Activated T-cell treated with anti-CD3 and anti-CD28 coated beads, Interleukin-2, amount 50 U/mL, for 4 hours (primary cell): ENCODE results near the gene LCE3E. TPM values are rescaled to one million over a fixed set of nuclear protein-coding genes. Genes with fewer than 3 reads are reported as not detected.
"Not testable (repeated sequence)": the region's sequence is repeated elsewhere in the genome, so short reads cannot be mapped to it uniquely, and the experiment has no call there.

ENCODE experiments used
- ATAC-seq, 2 donors: fragments of 200-7000 bp; cut with Tn5 transposase; one replicate each; pipeline ENCODE4 v1.10.0; 2021
- DNase-seq: peaks from one replicate; pipeline ENCODE4 v3.0.0-alpha.2; 2020
- H3K27me3 Mint-ChIP-seq: one replicate; pipeline ENCODE4 v1.8.0; 2021; ENCODE audit warnings: low read depth, mixed read lengths
- H3K36me3 Mint-ChIP-seq: one replicate; pipeline ENCODE4 v1.8.0; 2022; ENCODE audit warnings: mixed read lengths; ENCODE audit not compliant: insufficient read depth
- H3K4me1 Mint-ChIP-seq: one replicate; pipeline ENCODE4 v1.8.0; 2021; ENCODE audit warnings: low read depth, mixed read lengths
- H3K4me3 Mint-ChIP-seq: one replicate; pipeline ENCODE4 v1.8.0; 2021; ENCODE audit warnings: mild to moderate bottlenecking, moderate library complexity, mixed read lengths
- H3K9me3 Mint-ChIP-seq: one replicate; pipeline ENCODE4 v1.8.0; 2021; ENCODE audit warnings: mixed read lengths
- total RNA-seq, 3 donors: library from RNA; stranded (reverse); gene quantifications; one replicate each; pipeline ENCODE4 v1.2.1, GENCODE V29; 2021

The LCE3E gene, protein sequence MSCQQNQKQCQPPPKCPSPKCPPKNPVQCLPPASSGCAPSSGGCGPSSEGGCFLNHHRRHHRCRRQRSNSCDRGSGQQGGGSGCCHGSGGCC
- not detected for total RNA-seq

GRCh38 chr1:152566681-152567080 lies at the start of gene LCE3E:
TSS of gene LCE3E (minus strand) at chr1:152566780. CDS start at chr1:152566208, 572 bp downstream.
- ATAC-seq = no peak
- H3K4me1 Mint-ChIP-seq = no peaks in the 10 kb centered on the region
- peaks cover 20% of the 10 kb centered on the region for H3K9me3 Mint-ChIP-seq
- H3K27me3 Mint-ChIP-seq = peaks cover 13% of the 10 kb centered on the region
- H3K4me3 Mint-ChIP-seq = no peak within 1 kb of the TSS
- H3K36me3 Mint-ChIP-seq = no peaks in the 10 kb centered on the region
- no peak for DNase-seq

- Mint-ChIP-seq H3K4me3 (no peak within 1 kb of the TSS), H3K27me3 (no peaks in the 10 kb centered on the region), H3K4me1 (no peaks in the 10 kb centered on the region), H3K9me3 (peaks cover 8% of the 10 kb centered on the region), H3K36me3 (no peaks in the 10 kb centered on the region)
- no peak for ATAC-seq
- no peak for DNase-seq
Observed at GRCh38 chr1:152613511-152613910, 46.9 kb upstream of the LCE3E start, which contains the start of gene LCE3B. TSS of gene LCE3B (plus strand) at chr1:152613811. CDS start at chr1:152613811, 0 bp downstream.

GRCh38 chr1:152599934-152600333 lies 33.4 kb upstream of the LCE3E start, which contains the start of gene LCE3C:
TSS of gene LCE3C (plus strand) at chr1:152600234. CDS start at chr1:152600732, 498 bp downstream.
- no peaks in the 10 kb centered on the region for H3K36me3 Mint-ChIP-seq
- no peak within 1 kb of the TSS for H3K4me3 Mint-ChIP-seq
- no peaks in the 10 kb centered on the region for H3K4me1 Mint-ChIP-seq
- no peaks in the 10 kb centered on the region for H3K9me3 Mint-ChIP-seq
- ATAC-seq = no peak
- DNase-seq = no peak
- H3K27me3 Mint-ChIP-seq = no peaks in the 10 kb centered on the region

DNA sequence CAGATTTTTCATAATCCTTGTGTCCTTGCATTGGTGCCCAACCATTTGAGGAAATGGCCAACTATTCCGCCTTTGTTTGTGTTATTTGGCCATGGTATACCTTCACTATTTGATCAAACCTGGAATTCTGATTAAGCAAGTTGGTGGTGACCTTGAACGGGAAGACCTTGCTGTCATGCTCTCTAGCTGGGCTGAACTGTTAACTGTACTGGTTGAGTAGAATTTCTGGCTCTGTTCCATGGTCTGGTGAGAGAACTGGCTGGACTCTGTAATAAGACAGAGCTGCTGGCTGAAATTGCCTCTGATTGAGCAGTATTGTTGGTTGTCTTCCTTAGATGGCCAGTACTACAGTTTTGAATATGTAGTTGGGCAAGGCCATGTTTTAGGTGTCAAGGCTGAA lies 30.4 kb upstream of the LCE3E start:
- no peak for DNase-seq
- no peaks in the 10 kb centered on the region for H3K4me1 Mint-ChIP-seq
- H3K36me3 Mint-ChIP-seq = no peaks in the 10 kb centered on the region
- no peaks in the 10 kb centered on the region for H3K9me3 Mint-ChIP-seq
- H3K4me3 Mint-ChIP-seq = no peak overlapping the region
- H3K27me3 Mint-ChIP-seq = no peaks in the 10 kb centered on the region
- no peak for ATAC-seq

GRCh38 chr1:152585586-152585985 lies 19.0 kb upstream of the LCE3E start:
- peaks cover 1% of the 10 kb centered on the region for H3K27me3 Mint-ChIP-seq
- H3K36me3 Mint-ChIP-seq = no peaks in the 10 kb centered on the region
- H3K4me1 Mint-ChIP-seq = no peaks in the 10 kb centered on the region
- DNase-seq = no peak
- no peaks in the 10 kb centered on the region for H3K9me3 Mint-ChIP-seq
- H3K4me3 Mint-ChIP-seq = no peak overlapping the region
- no peak for ATAC-seq

DNA sequence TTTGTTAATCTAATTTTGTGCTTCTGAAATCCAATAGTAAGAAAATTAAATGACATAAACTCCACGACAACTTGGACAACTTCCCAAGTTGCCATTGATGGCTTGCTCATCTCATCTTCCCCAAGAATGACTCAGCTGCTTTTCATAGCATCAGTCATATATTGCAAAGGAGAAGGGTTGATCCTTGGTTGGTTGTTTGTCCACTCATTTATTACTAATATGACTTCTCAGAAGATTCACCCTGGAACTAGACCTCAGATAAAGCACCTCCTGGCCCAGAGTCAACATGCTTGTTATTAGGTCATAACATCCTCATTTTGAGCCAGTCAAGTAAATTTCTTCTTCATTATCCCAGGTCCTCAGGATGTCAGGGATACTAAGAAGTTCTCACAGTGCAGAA lies 16.1 kb upstream of the LCE3E start:
- H3K27me3 Mint-ChIP-seq = peaks cover 13% of the 10 kb centered on the region
- no peaks in the 10 kb centered on the region for H3K9me3 Mint-ChIP-seq
- no peak for ATAC-seq
- H3K4me3 Mint-ChIP-seq = no peak overlapping the region
- DNase-seq = no peak
- H3K36me3 Mint-ChIP-seq = no peaks in the 10 kb centered on the region
- H3K4me1 Mint-ChIP-seq = no peaks in the 10 kb centered on the region

DNA sequence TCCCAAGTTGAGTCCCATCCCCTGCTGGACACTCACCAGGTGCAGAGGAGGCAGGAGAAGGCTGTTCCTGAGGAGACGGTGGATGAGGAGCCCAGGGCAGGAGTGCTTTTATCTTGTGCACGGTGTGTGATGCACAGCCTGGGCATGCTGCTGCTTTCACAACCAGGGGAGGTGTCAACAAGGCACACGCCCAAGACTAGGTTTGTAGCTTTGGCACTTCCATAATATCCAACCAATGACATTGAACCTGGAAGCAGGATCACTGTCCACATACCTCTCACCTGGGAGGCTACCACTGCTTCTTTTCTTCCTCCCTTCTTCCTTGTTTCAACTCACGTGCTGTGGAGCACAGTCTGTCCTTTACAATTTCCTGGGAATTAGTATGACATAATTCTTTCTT lies 13.9 kb upstream of the LCE3E start, which contains the start of gene LCE3D:
TSS of gene LCE3D (minus strand) at position 84 of the 400 bp plus-strand sequence. CDS start 580 bp downstream, outside the sequence.
- H3K27me3 Mint-ChIP-seq = peaks cover 22% of the 10 kb centered on the region
- no peaks in the 10 kb centered on the region for H3K36me3 Mint-ChIP-seq
- no peak for DNase-seq
- no peak for ATAC-seq
- H3K4me3 Mint-ChIP-seq = no peak within 1 kb of the TSS
- H3K9me3 Mint-ChIP-seq = no peaks in the 10 kb centered on the region
- no peaks in the 10 kb centered on the region for H3K4me1 Mint-ChIP-seq

GRCh38 chr1:152579526-152579925 lies 12.9 kb upstream of the LCE3E start:
- not testable (repeated sequence) for DNase-seq, H3K36me3 Mint-ChIP-seq, ATAC-seq, H3K9me3 Mint-ChIP-seq, H3K4me1 Mint-ChIP-seq, H3K4me3 Mint-ChIP-seq
- peaks cover 22% of the 10 kb centered on the region for H3K27me3 Mint-ChIP-seq

GRCh38 chr1:152577168-152577567 lies 10.6 kb upstream of the LCE3E start:
- no peaks in the 10 kb centered on the region for H3K4me1 Mint-ChIP-seq
- H3K27me3 Mint-ChIP-seq = peaks cover 33% of the 10 kb centered on the region
- H3K36me3 Mint-ChIP-seq = no peaks in the 10 kb centered on the region
- no peaks in the 10 kb centered on the region for H3K9me3 Mint-ChIP-seq
- no peak overlapping the region for H3K4me3 Mint-ChIP-seq
- DNase-seq (no peak), ATAC-seq (no peak)

DNA sequence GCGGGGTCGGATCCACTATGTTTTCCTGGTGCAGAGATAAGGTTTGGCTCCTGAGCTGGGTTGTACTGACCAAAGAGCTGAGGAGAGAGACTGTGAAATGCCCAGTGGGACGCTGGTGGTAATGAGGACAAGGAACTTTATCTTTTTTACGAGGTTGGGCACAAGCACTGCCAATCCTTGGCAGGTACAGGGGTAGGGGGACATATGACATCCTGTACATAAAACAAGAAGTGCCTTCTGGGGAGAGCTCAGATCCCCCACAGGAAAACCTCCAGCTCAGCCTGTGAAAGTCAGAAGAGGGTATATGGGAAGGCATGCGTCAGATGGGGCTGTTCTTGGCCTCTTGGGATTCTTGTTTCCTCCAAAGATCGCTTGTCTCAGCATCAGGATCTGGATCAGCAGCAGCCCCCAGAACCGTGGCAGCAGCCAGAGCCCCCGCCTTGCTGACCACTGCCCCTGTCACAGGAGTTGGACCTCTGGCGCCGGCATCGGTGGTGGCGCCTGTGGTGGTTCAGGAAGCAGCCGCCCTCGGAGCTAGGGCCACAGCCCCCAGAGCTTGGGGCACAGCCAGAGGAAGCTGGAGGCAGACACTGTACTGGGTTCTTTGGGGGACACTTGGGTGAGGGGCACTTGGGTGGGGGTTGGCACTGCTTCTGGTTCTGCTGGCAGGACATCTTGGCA lies 905 bp downstream of the LCE3E start:
- Mint-ChIP-seq H3K9me3 (peaks cover 17% of the 10 kb centered on the region), H3K36me3 (no peaks in the 10 kb centered on the region), H3K27me3 (peaks cover 9% of the 10 kb centered on the region), H3K4me3 (no peak overlapping the region), H3K4me1 (no peaks in the 10 kb centered on the region)
- DNase-seq (no peak), ATAC-seq (no peak)

- Mint-ChIP-seq H3K27me3 (peaks cover 9% of the 10 kb centered on the region), H3K36me3 (no peaks in the 10 kb centered on the region), H3K4me3 (no peak overlapping the region), H3K9me3 (peaks cover 15% of the 10 kb centered on the region), H3K4me1 (no peaks in the 10 kb centered on the region)
- DNase-seq (no peak), ATAC-seq (no peak)
Observed at GRCh38 chr1:152565115-152565514, 1.5 kb downstream of the LCE3E start.

- H3K4me3 Mint-ChIP-seq, DNase-seq, ATAC-seq, H3K9me3 Mint-ChIP-seq, H3K36me3 Mint-ChIP-seq, H3K4me1 Mint-ChIP-seq, H3K27me3 Mint-ChIP-seq: not testable (repeated sequence)
Observed at GRCh38 chr1:152548358-152548757, 18.2 kb downstream of the LCE3E start.

- H3K4me1 Mint-ChIP-seq = no peaks in the 10 kb centered on the region
- no peak for ATAC-seq
Observed at GRCh38 chr1:152546704-152547103, 19.9 kb downstream of the LCE3E start.

GRCh38 chr1:152543820-152544219 lies 22.8 kb downstream of the LCE3E start:
- ATAC-seq = no peak
- peaks cover 6% of the 10 kb centered on the region for H3K27me3 Mint-ChIP-seq
- H3K4me3 Mint-ChIP-seq = no peak overlapping the region
- no peaks in the 10 kb centered on the region for H3K4me1 Mint-ChIP-seq
- H3K36me3 Mint-ChIP-seq = no peaks in the 10 kb centered on the region
- no peak for DNase-seq
- H3K9me3 Mint-ChIP-seq = peaks cover 4% of the 10 kb centered on the region

More at GRCh38 chr1:152546704-152547103, 19.9 kb downstream of the LCE3E start:
- H3K4me3 Mint-ChIP-seq = no peak overlapping the region
- peaks cover 1% of the 10 kb centered on the region for H3K27me3 Mint-ChIP-seq
- no peaks in the 10 kb centered on the region for H3K36me3 Mint-ChIP-seq
- H3K9me3 Mint-ChIP-seq = peaks cover 4% of the 10 kb centered on the region
- DNase-seq = no peak

GRCh38 chr1:152539901-152540300 lies 26.7 kb downstream of the LCE3E start:
- Mint-ChIP-seq H3K27me3 (peaks cover 12% of the 10 kb centered on the region), H3K36me3 (no peaks in the 10 kb centered on the region), H3K9me3 (no peaks in the 10 kb centered on the region), H3K4me1 (no peaks in the 10 kb centered on the region), H3K4me3 (no peak overlapping the region)
- ATAC-seq (no peak), DNase-seq (no peak)
